IMR-90 (cell line): ENCODE data around the gene RAG1. TPM values are rescaled to one million over a fixed set of nuclear protein-coding genes. Genes with fewer than 3 reads are reported as not detected.

Source experiments
- ATAC-seq: fragments of 200-7000 bp; cut with Tn5 transposase; 2 replicates; pipeline ENCODE4 v1.9.1; 2020; ENCODE audit warnings: low read depth, mild to moderate bottlenecking, moderate library complexity
- BruUV-seq: library from RNA; stranded (reverse); fragments of 400-500 nt; replicated peaks from 2 replicates; lab custom pipeline; 2021; lab: Mats Ljungman, UMichigan
- CTCF ChIA-PET: fragments of 300-600 bp; formaldehyde crosslinking; extraction: SDS; loops from one replicate; lab custom pipeline; 2021; ENCODE audit warnings: antibody characterized with exemption; lab: Yijun Ruan, JAX
- POLR2A ChIA-PET: fragments of 300-600 bp; sonication (Branson Sonifier 250); formaldehyde crosslinking; loops from one replicate; lab custom pipeline; 2022; ENCODE audit warnings: antibody characterized with exemption; ENCODE audit not compliant: unreplicated experiment; lab: Charles Lee
- DNase-seq: peaks from one replicate; pipeline ENCODE4 v3.0.0; 2013
- H2AFZ ChIP-seq: replicated peaks from 2 replicates; pipeline ENCODE3; 2013; ENCODE audit warnings: low read length, mild to moderate bottlenecking; ENCODE audit not compliant: poor library complexity
- H2AK5ac ChIP-seq: 2 replicates; pipeline ENCODE4 v1.6.1; 2013; ENCODE audit warnings: low read depth, low read length, inconsistent platforms
- H2AK9ac ChIP-seq: replicated peaks from 2 replicates; pipeline ENCODE3; 2013; ENCODE audit warnings: mild to moderate bottlenecking, low read depth, low read length, moderate library complexity; ENCODE audit not compliant: poor library complexity
- H2BK120ac ChIP-seq: 2 replicates; pipeline ENCODE4 v1.6.1; 2013; ENCODE audit warnings: low read depth, low read length, inconsistent platforms
- H2BK15ac ChIP-seq: 3 replicates; pipeline ENCODE4 v1.6.1; 2013; ENCODE audit warnings: low read depth, low read length, inconsistent platforms
- H2BK20ac ChIP-seq: 2 replicates; pipeline ENCODE4 v1.6.1; 2013; ENCODE audit warnings: low read depth, mild to moderate bottlenecking, inconsistent platforms, low read length, moderate library complexity
- H2BK5ac ChIP-seq: 2 replicates; pipeline ENCODE4 v1.6.1; 2013; ENCODE audit warnings: mild to moderate bottlenecking, low read depth, low read length, inconsistent platforms; ENCODE audit not compliant: poor library complexity, severe bottlenecking
- H3K14ac ChIP-seq: replicated peaks from 2 replicates; pipeline ENCODE4 v1.6.1; 2013; ENCODE audit warnings: low read depth, low read length, inconsistent platforms
- H3K18ac ChIP-seq: 2 replicates; pipeline ENCODE4 v1.6.1; 2013; ENCODE audit warnings: low read depth, low read length, control low read depth
- H3K23ac ChIP-seq: 2 replicates; pipeline ENCODE4 v1.6.1; 2013; ENCODE audit warnings: low read depth, low read length, inconsistent platforms
- H3K27ac ChIP-seq: 2 replicates; pipeline ENCODE4 v1.5.1; 2013; ENCODE audit warnings: mild to moderate bottlenecking, control low read depth, low read length; ENCODE audit not compliant: insufficient read depth
- H3K27me3 ChIP-seq: 2 replicates; pipeline ENCODE4 v1.6.1; 2013; ENCODE audit warnings: low read length; ENCODE audit not compliant: control insufficient read depth, insufficient read depth
- H3K36me3 ChIP-seq: 2 replicates; pipeline ENCODE4 v1.6.1; 2013; ENCODE audit warnings: low read length, mixed read lengths; ENCODE audit not compliant: control insufficient read depth, insufficient read depth
- H3K4ac ChIP-seq: 2 replicates; pipeline ENCODE4 v1.6.1; 2013; ENCODE audit warnings: low read depth, low read length, inconsistent platforms
- H3K4me1 ChIP-seq: 2 replicates; pipeline ENCODE4 v1.6.1; 2013; ENCODE audit warnings: low read length, mixed read lengths; ENCODE audit not compliant: control insufficient read depth, insufficient read depth
- H3K4me2 ChIP-seq: 2 replicates; pipeline ENCODE4 v1.6.1; 2013; ENCODE audit warnings: low read depth, mild to moderate bottlenecking, control low read depth, low read length, moderate library complexity
- H3K4me3 ChIP-seq: 2 replicates; pipeline ENCODE4 v1.5.1; 2013; ENCODE audit warnings: low read depth, mild to moderate bottlenecking, control low read depth, low read length, moderate library complexity; ENCODE audit not compliant: insufficient read depth
- H3K56ac ChIP-seq: 2 replicates; pipeline ENCODE4 v1.6.1; 2013; ENCODE audit warnings: low read length, inconsistent platforms; ENCODE audit not compliant: insufficient read depth; ENCODE audit errors: extremely low read depth
- H3K79me1 ChIP-seq, 2 experiments: 2 replicates each; pipeline ENCODE4 v1.6.1; 2013; ENCODE audit warnings: low read length in 2 of 2, inconsistent platforms in 1 of 2, low read depth in 1 of 2
- H3K9ac ChIP-seq: 2 replicates; pipeline ENCODE4 v1.6.1; 2013; ENCODE audit warnings: low read depth, low read length, control low read depth
- H3K9me1 ChIP-seq: 2 replicates; pipeline ENCODE4 v1.6.1; 2013; ENCODE audit warnings: low read length, inconsistent platforms; ENCODE audit not compliant: insufficient read depth
- H3K9me3 ChIP-seq: 2 replicates; pipeline ENCODE4 v1.6.1; 2013; ENCODE audit warnings: low read length; ENCODE audit not compliant: control insufficient read depth, insufficient read depth
- H4K20me1 ChIP-seq: 2 replicates; pipeline ENCODE4 v1.6.1; 2013; ENCODE audit warnings: low read length, inconsistent platforms; ENCODE audit not compliant: insufficient read depth
- H4K5ac ChIP-seq: 2 replicates; pipeline ENCODE4 v1.6.1; 2013; ENCODE audit warnings: mild to moderate bottlenecking, low read depth, low read length, control low read depth
- H4K8ac ChIP-seq, 2 experiments: 2 replicates each; pipeline ENCODE4 v1.6.1; 2013; ENCODE audit warnings: low read depth in 2 of 2, low read length in 2 of 2, control low read depth in 1 of 2, inconsistent platforms in 1 of 2
- H4K91ac ChIP-seq: 2 replicates; pipeline ENCODE4 v1.6.1; 2013; ENCODE audit warnings: low read depth, low read length, inconsistent platforms; ENCODE audit not compliant: insufficient read depth
- CEBPB ChIP-seq: IDR thresholded peaks from 2 replicates; pipeline ENCODE4 v1.6.1; 2012; ENCODE audit warnings: low read depth, low read length, improper control_type of control experiment
- FOS ChIP-seq: fragments of 150-350 bp; IDR thresholded peaks from 2 replicates; pipeline ENCODE4 v1.6.1; 2016; ENCODE audit warnings: low read depth, low read length
- RAD21 ChIP-seq: IDR thresholded peaks from 2 replicates; pipeline ENCODE4 v1.6.1; 2012; ENCODE audit warnings: low read length, improper control_type of control experiment
- RFX5 ChIP-seq: IDR thresholded peaks from 2 replicates; pipeline ENCODE4 v1.8.0; 2012; ENCODE audit warnings: low read depth, mild to moderate bottlenecking, low read length, moderate library complexity
- WGBS, 2 experiments: methylation state at CpG; one replicate each; pipeline versions ENCODE4 v1.1.5 to v1.1.7; 2013; ENCODE audit warnings: missing lambda C conversion rate in 2 of 2; ENCODE audit not compliant: insufficient read length in 1 of 2; ENCODE audit errors: extremely low coverage in 2 of 2; 5-methylcytosine and 5-hydroxymethylcytosine counted together
- dilution Hi-C: fragments of 300-500 bp; cut with HindIII; formaldehyde crosslinking; loops from one replicate; pipeline ENCODE4 v1.14.3; 2018; ENCODE audit warnings: low sequenced_read_pairs; ENCODE audit not compliant: unreplicated experiment
- in situ Hi-C: fragments of 300-500 bp; cut with MboI; formaldehyde crosslinking; loops from 3 replicates; pipeline ENCODE4 v1.14.3; 2019; ENCODE audit warnings: low sequenced_read_pairs, inconsistent platforms, mixed read lengths
- intact Hi-C: fragments of 100-400 bp; cut with micrococcal nuclease; formaldehyde crosslinking; loops from 2 replicates; pipeline ENCODE4 v1.10.0; 2022
- polyA plus RNA-seq, 3 experiments: library from polyadenylated mRNA; depleted of rRNA; stranded (reverse); fragments of >200 nt; gene quantifications; 2 replicates each; pipeline ENCODE4 v1.2.3, GENCODE V29; 2012; ENCODE audit warnings: low replicate concordance in 1 of 3
- total RNA-seq: library from RNA; depleted of rRNA; stranded (reverse); fragments of >200 nt; gene quantifications from 2 replicates; pipeline ENCODE4 v1.2.3, GENCODE V29; 2012
- TF ChIP-seq, protein P1 (sequence below): fragments of 150-350 bp; IDR thresholded peaks from 2 replicates; pipeline ENCODE4 v1.6.1; 2017; ENCODE audit warnings: mild to moderate bottlenecking, antibody characterized with exemption, low read length, low read depth

Gene RAG1
- total and polyA plus RNA-seq, 2 of the 4 experiments (the other 2 are of a cell fraction) = 0.14 to 0.72 TPM

DNA sequence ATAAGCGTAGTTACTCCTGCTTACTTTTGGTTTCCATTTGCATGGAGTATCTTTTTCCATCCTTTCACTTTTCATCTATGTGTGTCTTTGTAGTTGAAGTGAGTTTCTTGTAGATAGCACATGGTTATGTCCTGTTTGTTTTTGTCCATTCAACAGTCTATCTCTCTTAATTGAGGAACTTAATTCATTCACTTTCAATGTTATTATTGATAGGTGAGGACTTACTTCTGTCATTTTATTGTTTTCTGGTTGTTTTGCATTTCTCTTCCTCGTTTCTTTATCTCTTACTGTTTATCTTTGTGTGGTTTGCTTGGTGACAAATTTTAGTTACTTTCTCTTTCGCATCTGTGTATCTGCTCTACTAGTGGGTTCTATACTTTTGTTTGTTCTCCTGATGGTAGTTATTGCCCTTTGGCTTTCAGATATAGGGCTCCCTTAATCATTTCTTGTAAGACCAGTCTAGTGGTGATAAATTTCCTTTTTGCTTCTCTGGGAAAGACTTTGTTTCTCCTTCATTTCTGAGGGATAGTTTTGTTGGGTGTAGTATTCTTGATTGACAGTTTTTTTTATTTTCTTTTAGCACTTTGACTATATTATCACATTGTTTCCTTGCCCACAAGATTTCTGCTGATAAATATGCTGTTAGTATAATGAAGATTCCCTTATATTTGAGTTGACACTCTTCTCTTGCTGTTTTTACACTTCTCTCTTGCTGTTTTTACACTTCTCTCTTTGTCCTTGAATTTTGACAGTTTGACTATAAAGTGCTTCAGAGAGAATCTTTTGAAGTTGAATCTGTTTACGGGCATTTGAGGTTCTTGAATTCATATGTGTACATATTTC lies 9.0 kb upstream of the RAG1 start:
- ATAC-seq = no peak
- no peaks in the 10 kb centered on the region for H3K4me1 ChIP-seq
- ChIA-PET CTCF (no interaction called here), POLR2A (no interaction called here)
- no peak overlapping the region for H3K18ac ChIP-seq
- no peak overlapping the region for H3K27ac ChIP-seq
- H3K9ac ChIP-seq = no peak overlapping the region
- in situ Hi-C loops (no loop called here), dilution Hi-C loops (no loop called here), intact Hi-C loops (no loop called here)
- no peak overlapping the region for H3K4ac ChIP-seq
- no peak for DNase-seq
- peaks cover 3% of the 10 kb centered on the region; the same call in 1 of the 2 replicates for H3K27me3 ChIP-seq
- H4K20me1 ChIP-seq = no peaks in the 10 kb centered on the region
- no peak overlapping the region for H4K91ac ChIP-seq
- H3K56ac ChIP-seq = no peak overlapping the region
- no peak overlapping the region for H2BK20ac ChIP-seq
- no peaks in the 10 kb centered on the region for H3K79me1 ChIP-seq
- BruUV-seq = no TSS peak
- no peaks in the 10 kb centered on the region for H3K9me1 ChIP-seq
- H3K36me3 ChIP-seq = no peaks in the 10 kb centered on the region
- no peak overlapping the region for H3K4me2 ChIP-seq
- H2BK120ac ChIP-seq = no peak overlapping the region
- H3K4me3 ChIP-seq = no peak overlapping the region
- H4K8ac ChIP-seq = no peak overlapping the region
- no peak overlapping the region for H3K23ac ChIP-seq
- no peak overlapping the region for H2AK9ac ChIP-seq
- no peak overlapping the region for H2AK5ac ChIP-seq
- H2BK15ac ChIP-seq = no peak overlapping the region
- no peak overlapping the region for H4K5ac ChIP-seq
- no CpG with 5 or more reads among the region's 4 CpGs for WGBS, 2 experiments
- no peak overlapping the region for H3K14ac ChIP-seq
- H3K9me3 ChIP-seq = no peaks in the 10 kb centered on the region
- H2AFZ ChIP-seq = no peak overlapping the region
- TF ChIP-seq CEBPB = no peak
- no peak for TF ChIP-seq FOS
- TF ChIP-seq, protein P1, sequence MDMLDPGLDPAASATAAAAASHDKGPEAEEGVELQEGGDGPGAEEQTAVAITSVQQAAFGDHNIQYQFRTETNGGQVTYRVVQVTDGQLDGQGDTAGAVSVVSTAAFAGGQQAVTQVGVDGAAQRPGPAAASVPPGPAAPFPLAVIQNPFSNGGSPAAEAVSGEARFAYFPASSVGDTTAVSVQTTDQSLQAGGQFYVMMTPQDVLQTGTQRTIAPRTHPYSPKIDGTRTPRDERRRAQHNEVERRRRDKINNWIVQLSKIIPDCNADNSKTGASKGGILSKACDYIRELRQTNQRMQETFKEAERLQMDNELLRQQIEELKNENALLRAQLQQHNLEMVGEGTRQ = no peak
- no peak for TF ChIP-seq RAD21
- no peak for TF ChIP-seq RFX5
- no peak overlapping the region for H2BK5ac ChIP-seq
